ENCODE data around the gene CTPS2.

Gene CTPS2

DNA sequence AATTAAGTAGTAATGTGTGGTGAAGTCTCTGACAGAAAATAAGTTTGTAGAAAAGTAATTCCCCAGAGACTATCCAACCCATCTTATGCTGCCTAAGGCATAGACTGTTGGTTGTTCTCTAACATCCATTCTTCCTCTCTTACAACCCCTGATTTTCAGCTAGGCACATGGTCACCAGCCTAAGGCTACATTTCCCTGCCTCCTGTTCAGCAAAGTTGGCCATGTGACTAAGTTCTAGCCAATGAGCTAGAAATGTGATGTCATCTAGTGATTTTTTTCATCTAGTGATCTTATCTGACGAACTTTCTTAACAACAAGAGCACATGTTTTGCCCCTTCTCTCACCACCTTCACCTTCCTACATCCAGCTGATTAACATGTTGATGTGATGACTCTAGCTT lies 164.8 kb downstream of the CTPS2 start:
- no peaks in the 10 kb centered on the region for H3K36me3 ChIP-seq (ENCODE audit: control insufficient read depth in 1 of 2, insufficient read depth in 2 of 2, low read length in 2 of 2)
- H3K4me3 ChIP-seq (ENCODE audit: low read depth in 1 of 2, low read length in 2 of 2), result no peak overlapping the region
- H3K4me1 ChIP-seq (ENCODE audit: control insufficient read depth in 1 of 2, insufficient read depth in 2 of 2, low read length in 2 of 2), result no peaks in the 10 kb centered on the region
- no peaks in the 10 kb centered on the region for H3K9me3 ChIP-seq (ENCODE audit: control insufficient read depth in 1 of 2, low read length in 2 of 2)
- no peak overlapping the region for H3K27ac ChIP-seq (ENCODE audit: low read depth, low read length)
- H3K9ac ChIP-seq (ENCODE audit: low read depth in 1 of 2, low read length in 2 of 2), result no peak overlapping the region
- H3K27me3 ChIP-seq (ENCODE audit: control insufficient read depth in 1 of 2, insufficient read depth in 2 of 2, low read length in 2 of 2), result no peaks in the 10 kb centered on the region

DNA sequence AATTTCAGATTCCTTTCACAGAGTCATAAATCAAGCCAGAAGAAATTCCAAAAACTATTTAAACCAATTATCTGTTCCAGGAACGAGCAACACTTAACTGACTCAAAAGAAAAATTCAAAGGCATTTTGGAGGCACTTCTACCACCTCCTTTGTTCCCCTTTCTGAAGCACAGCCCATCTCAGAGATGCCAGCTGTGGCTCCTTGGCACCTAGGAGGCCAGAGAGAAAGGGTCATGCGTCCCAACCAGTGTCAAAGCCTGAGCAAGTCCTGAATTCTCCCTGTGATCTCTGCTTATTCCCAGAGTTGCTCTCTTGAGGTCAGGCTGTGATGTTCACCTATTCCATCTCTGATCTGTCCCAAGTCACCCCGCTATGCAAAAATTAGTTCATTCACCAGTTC lies 167.5 kb downstream of the CTPS2 start:
- no peaks in the 10 kb centered on the region for H3K4me1 ChIP-seq (ENCODE audit: control insufficient read depth in 1 of 2, insufficient read depth in 2 of 2, low read length in 2 of 2)

More for the DNA sequence above, 167.5 kb downstream of the CTPS2 start:
- H3K27ac ChIP-seq (ENCODE audit: low read depth, low read length), result no peak overlapping the region
- no peak overlapping the region for H3K4me3 ChIP-seq (ENCODE audit: low read depth in 1 of 2, low read length in 2 of 2)
- no peaks in the 10 kb centered on the region for H3K9me3 ChIP-seq (ENCODE audit: control insufficient read depth in 1 of 2, low read length in 2 of 2)
- no peaks in the 10 kb centered on the region for H3K27me3 ChIP-seq (ENCODE audit: control insufficient read depth in 1 of 2, insufficient read depth in 2 of 2, low read length in 2 of 2)
- no peak overlapping the region for H3K9ac ChIP-seq (ENCODE audit: low read depth in 1 of 2, low read length in 2 of 2)
- no peaks in the 10 kb centered on the region for H3K36me3 ChIP-seq (ENCODE audit: control insufficient read depth in 1 of 2, insufficient read depth in 2 of 2, low read length in 2 of 2)
